Cerebellar cortex (tissue), 1 donor: ENCODE measurements around the gene ARSB.
"Not testable (repeated sequence)": the region's sequence is repeated elsewhere in the genome, so short reads cannot be mapped to it uniquely, and the experiment has no call there.

Experiments used
- DNase-seq: peaks from one replicate; pipeline ENCODE4 v3.0.0-alpha.2; 2015; ENCODE audit warnings: low spot score

Gene ARSB

GRCh38 chr5:78953092-78953800, 31.9 kb downstream of the ARSB start:
- DNase-seq, result no peak

- no peak for DNase-seq
Observed at GRCh38 chr5:78930721-78931120, 54.4 kb downstream of the ARSB start.

DNA sequence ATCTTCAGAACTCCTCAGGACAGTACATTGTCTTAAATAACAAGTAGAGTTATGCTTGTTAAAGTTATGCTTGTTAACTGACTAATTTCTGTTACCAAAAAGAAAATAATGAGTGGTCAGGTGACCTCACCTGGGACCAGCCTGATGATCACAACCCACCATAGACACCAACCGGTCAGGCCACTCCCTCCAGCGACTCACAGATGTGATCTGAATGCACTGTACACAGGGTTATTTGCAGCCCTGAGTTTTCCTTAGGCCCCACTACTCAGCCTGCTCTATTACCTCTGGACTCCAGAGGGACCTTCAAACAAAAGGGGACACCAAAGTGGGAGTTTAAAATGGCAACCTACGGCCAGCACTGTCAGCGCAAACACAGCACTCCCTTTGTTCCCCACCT, 55.3 kb downstream of the ARSB start:
- DNase-seq, result no peak

DNA sequence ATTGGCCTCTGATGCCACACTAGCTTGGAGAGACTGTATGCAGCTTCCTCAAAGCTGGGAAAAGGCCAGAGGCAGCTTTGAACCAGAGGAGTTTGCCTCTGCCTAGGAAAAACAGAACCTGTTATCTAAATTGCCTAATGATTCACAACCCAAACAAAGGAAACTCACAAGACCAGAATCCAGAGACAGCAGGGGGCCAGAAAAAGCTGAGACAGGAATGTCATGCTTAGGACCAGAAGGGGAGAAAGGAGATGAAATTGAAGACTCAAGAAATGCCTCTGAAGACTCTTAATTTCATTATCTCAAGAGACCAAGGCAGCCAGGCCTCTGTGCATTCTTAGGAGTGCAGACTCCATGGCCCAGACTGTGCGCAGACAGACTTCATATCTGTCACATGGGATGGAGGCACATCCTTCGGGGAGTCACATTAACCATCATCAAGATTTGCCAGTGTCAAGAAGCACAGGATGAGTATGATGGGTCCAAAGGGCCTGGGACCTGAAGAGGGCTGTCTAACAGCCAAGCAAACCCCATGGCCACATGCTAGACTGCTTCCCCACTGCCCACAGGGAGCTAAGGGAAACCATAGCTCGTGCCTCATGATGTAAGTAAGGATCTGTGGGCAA, 57.3 kb downstream of the ARSB start:
- DNase-seq, result no peak

GRCh38 chr5:78926252-78926651, 58.9 kb downstream of the ARSB start:
- no peak for DNase-seq

DNA sequence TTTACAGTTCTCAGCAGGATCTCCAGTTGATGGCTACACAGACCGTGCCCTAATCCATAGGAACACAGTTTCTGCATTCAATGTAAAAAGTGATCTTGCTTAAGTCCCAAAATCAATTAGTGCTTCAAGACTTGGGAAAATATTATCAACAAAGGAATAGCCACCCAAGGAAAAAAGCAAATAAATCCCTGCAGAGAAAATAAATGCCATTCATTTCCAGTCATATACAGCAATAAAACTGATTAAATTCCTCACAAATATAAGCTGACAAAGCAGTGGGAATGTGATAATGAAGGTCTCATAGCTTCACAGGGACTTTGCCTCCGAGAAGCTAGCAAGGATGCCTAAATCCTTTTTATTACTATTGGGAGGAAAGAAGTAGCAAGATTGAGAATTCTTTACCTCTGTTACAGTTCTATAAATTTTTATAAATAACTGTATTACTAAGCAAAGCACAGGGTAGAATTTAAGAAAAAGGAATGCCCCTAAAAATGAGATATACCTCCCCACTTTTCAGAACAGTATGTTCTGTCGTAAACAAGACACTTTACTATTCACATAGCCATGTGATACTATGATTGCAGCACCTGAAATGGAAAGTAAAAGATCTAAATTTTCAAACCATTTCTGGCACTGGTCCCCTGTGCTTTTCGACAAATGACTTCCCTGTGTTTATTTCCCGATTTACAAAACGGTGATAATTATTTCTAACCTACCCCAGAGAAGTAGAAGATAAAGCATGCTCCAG, 59.8 kb downstream of the ARSB start:
- DNase-seq, result no peak

DNA sequence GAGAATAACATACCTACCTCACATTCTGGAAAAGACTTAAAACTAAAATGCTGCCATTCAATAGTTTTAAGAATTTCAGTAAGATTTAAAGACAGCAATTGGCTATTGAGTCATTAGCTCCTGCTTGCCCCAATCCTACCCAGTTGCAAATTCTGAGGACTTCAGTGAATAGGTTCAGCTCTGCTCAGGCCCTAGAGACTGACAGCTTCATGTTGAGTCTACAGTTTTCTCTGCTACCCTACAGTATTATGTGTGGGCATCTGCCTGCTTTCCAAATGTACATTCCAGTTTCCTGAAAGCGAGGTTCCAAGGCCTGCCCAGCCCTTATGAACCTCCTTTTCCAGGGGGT, 61.5 kb downstream of the ARSB start:
- no peak for DNase-seq

GRCh38 chr5:78922879-78923621, 62.1 kb downstream of the ARSB start:
- no peak for DNase-seq

DNA sequence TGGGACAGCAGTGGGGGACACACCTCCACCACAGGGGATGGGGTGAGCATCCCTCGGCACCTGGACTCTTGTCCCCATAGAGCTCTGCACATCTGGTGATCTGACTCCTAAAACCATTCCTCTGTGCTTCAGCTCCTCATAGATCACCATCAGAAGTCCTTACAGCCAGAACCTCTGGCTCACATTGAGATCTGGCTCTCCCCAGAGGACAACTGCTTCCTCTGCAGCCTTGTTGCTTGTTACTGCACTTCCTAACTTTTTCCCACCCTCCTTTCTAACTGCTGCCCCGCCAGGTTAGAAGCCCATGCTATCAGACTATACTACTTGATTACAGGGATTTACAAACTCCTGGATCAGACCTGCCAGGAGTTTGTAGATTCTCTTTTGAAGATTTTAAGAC, 64.5 kb downstream of the ARSB start:
- DNase-seq, result peak; percentile 20

GRCh38 chr5:78919796-78920195, 65.3 kb downstream of the ARSB start:
- no peak for DNase-seq

GRCh38 chr5:78916044-78916443, 69.1 kb downstream of the ARSB start:
- DNase-seq, result no peak

DNA sequence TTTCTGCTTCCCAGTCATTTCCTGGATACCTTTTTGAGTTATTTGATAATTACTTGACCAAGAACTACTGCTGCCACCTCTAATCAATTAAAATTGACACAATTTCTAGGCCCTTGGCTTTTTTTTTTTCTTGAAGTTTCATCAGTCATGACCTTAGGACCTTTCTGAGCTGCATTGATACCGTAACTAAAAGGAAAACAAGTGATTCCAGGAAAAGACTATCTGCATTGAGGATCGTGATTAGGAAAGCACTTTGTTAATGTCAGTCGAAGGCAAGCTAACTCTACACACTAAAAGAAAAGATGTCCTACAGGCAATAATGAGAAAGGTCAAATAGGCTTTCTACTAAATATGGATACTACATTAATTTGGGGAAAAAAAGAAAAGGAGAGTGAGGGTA, 69.9 kb downstream of the ARSB start:
- no peak for DNase-seq

- no peak for DNase-seq
Observed at GRCh38 chr5:78912811-78913210, 72.3 kb downstream of the ARSB start.

DNA sequence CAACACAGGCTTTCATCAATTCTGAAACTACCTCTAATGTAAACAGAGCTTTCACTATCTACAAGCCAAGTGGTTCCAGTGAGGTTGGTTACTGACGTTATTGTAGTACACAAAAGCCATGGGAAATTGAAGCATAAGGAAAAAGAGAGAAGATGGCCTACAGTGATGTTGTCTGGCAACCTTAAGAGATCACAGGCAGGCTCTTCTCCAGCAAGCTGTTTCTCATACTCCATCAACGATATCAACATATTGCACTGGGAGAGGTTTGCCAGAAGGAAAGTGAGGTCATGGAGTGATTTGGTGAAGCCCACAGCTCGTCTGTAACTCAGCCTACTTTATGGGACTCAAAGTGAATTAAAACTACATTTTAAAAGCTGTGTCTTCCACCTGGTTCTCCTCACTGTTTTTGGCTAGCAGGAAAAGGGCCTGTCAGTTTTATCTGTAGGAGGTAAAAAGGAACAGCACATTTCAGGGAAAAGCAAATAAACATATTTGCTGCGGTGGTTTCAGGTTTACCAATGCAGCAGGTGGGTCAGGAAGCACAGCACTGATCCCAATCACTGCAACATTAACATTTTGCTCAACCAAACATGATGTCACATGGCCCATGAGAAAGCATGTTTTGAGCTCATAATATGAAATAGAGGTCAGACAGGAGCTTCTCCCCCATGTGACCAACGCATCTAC, 72.9 kb downstream of the ARSB start:
- DNase-seq, result peak; percentile 74

- not testable (repeated sequence) for DNase-seq
Observed at GRCh38 chr5:78909224-78909983, 75.7 kb downstream of the ARSB start.

DNA sequence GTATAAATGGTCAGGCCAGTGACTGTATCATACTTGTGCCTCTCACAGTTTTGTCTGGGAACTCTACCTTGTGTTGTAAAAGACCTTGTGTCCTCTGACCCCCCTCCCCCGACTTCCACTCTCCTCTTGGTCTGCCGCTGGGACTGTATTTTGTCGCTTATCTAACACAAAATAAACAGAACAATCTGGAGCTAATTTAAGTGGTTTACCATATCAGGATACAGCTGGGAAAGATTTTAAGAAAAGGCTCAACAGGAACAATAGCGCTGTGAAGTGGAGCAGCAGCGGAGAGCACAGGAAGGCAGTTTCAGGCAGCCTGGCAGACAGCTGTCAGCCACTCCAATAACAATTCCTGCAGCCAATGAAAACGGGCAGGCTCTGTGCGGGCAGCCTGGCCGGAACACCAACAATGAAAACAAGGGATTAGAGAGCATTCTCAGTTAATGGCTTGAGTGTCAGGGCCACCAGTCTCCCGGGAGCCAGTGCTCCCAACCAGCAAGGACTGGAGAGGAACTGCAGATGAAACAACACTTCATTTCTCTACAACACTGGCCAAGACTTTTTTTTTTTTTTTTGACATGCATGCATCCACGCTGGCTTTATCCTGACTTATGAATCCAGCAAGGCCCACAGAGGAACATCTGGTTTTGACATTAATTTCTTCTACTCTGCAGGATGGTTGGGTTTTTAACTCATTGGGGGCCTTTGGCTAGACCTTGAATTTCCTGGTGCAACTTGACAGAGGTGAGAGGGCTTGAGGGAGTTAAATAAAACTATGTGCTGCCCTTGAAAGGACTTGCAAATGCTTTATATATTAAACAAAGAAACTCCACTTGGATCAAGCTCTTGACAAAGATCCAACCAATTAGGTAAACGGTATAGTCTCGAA, 76.7 kb downstream of the ARSB start:
- DNase-seq, result no peak

DNA sequence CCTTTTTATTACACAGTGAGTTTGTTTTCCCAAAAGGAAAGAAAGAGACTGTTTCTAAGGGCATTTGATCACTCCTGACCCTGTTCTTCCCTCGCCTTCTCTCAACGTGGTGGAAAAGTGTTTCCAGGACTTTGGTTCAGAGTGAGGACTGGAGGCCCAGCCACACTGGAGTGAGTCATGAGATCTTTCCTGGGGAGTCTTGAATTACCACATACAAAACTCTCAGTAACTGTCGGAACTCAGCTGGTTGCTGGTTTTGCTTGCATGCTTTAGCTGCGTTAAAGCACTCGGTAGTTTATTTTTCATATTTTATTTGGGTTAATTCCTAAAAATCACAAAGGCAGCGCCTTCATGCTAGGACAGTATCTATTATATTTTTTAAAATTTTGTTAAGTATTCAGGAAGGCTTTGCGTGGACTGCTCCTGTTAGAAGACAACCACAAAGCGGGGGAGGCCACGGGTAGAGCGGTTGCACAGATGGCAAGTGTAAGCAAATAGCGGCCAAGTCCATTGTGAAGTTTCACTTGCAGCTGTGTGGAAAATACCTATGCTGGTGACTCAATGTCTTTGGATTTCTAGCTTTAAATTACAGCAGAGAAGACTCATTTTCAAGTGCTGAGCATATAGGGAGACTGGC, 77.7 kb downstream of the ARSB start:
- DNase-seq, result no peak

DNA sequence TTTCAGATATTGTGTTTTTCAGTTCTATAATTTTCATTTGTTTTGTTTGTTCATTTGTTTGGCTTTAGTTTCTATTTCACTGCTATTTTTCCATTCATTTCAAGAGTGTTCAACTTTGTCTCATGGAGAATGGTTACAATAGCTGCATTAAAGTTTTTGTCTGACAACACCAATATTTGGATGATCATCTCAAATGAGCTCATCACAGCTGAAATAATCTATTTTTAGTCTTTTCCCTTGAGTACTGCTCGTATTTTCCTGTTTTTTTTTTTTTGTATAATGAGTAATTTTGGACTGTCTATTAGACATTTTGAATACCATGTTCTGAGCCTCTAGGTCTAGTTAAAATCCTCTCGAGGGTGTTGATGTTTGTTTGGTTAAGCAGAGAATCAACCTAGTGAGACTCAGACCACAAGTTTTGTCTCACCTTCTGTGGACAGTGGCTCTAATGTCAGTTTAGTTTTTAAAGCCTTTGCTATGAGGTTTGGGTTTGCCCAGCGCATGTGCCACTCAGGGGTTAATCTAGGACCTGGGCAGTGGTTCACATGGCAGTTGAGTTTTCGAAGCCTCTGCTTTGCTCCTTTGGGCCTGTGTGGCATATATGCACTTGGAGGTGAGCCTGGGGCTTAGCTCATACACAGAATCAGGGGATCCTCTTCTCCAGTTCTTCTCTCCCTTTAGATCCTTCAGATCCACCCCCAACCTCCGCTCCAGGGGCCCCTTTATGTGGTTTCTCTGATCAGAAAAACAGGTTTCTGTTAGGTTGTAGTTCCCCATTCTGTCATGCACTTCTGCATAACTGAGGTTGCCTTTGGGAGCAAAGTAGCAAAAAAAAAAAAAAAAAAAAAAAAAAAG, 79.8 kb downstream of the ARSB start:
- DNase-seq, result no peak

DNA sequence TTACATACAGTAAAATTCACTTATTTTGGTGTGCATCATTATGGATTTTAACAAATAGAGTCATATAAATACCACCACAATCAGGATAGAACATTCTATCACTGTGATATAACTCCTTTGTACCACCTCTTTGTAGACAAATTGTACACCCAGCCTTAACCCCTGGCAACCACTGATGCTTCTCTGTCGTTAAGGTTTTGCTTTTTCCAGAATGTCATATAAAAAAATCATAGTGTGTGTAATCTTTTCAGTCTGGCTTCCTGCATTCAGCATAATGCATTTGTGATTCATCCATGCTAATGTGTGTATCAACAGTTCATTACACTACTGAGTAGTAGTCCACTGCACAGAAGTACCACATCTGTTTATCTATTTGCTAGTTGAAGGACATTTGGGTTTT, 81.2 kb downstream of the ARSB start:
- DNase-seq, result no peak
